ENCODE measurements around the gene GNAQ. TPM values are rescaled to one million over a fixed set of nuclear protein-coding genes. Genes with fewer than 3 reads are reported as not detected.

Gene GNAQ
- total and polyA plus RNA-seq, 4 donors = 6.8 to 19.6 (median 12.6) TPM

DNA sequence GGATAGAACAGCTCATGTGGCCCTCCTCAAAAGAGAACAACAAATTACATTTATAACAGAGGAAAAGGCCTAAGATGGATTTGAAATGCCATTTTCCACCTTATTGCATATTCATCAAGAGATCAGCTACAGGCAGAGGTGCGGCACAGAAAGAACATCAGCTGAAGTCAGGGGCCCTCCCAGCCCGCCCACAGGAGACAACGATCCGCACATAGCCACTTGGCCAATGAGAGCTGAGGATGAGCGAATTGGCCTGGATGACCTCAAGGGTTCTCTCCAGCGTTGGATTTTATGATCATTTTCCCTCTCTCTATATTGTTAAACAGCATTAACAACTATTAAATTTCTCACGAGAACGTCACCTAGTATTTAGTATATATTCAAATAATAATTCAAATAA is 97.6 kb downstream of the GNAQ start:
- no peaks in the 10 kb centered on the region for H3K27me3 ChIP-seq (ENCODE audit: control insufficient read depth in 4 of 4, insufficient read depth in 4 of 4, low read length in 3 of 4)
- 96% methylated on average over 8 of the region's 8 CpGs for WGBS
- H3K9ac ChIP-seq (ENCODE audit: low read depth in 1 of 2, low read length in 2 of 2) = no peak overlapping the region
- H3K9me3 ChIP-seq (ENCODE audit: control insufficient read depth in 4 of 4, low read length in 3 of 4) = no peaks in the 10 kb centered on the region
- no peaks in the 10 kb centered on the region for H3K36me3 ChIP-seq (ENCODE audit: control insufficient read depth in 4 of 4, insufficient read depth in 3 of 4, low read depth in 1 of 4, low read length in 3 of 4)
- no peak overlapping the region for H3K4me3 ChIP-seq (ENCODE audit: low read depth in 1 of 3, low read length in 3 of 3)
- TF ChIP-seq ZBTB33 (IDR thresholded peaks at IDR 0.05) = no peak
- DNase-seq (ENCODE audit: low spot score) = no peak
- H3K27ac ChIP-seq (ENCODE audit: low read depth in 1 of 2, low read length in 2 of 2) = no peak overlapping the region
- H3K4me1 ChIP-seq (ENCODE audit: control insufficient read depth in 4 of 4, insufficient read depth in 4 of 4, low read length in 3 of 4) = peaks cover 0 to 4% (median 0%) of the 10 kb centered on the region in 4 donors

DNA sequence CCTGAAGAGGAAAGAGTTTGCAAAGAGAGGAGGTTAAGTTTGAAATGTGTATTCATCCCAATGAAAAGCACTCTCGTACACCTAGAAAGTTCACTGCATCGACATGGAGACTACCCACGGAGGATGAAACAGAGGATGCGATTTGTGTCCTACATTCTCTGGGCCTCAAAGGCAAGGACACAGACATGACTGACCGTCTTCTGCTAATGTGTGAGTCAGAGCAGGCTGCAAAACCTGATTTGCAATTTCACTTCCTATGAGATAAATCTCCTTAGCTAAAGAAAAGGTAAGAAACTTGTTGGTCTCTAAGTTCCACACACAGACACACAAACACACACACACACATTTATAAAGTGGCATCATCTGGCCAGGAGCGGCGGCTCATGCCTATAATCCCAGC is 98.6 kb downstream of the GNAQ start:
- no peaks in the 10 kb centered on the region for H3K9me3 ChIP-seq (ENCODE audit: control insufficient read depth in 4 of 4, low read length in 3 of 4)
- H3K27ac ChIP-seq (ENCODE audit: low read depth in 1 of 2, low read length in 2 of 2) = no peak overlapping the region
- WGBS = 93% methylated on average over 7 of the region's 7 CpGs
- no peak overlapping the region for H3K9ac ChIP-seq (ENCODE audit: low read depth in 1 of 2, low read length in 2 of 2)
- no peak for DNase-seq (ENCODE audit: low spot score)
- TF ChIP-seq YY1 (IDR thresholded peaks at IDR 0.05) (no peak), JUND (IDR thresholded peaks at IDR 0.05) (no peak), SP1 (IDR thresholded peaks at IDR 0.05) (no peak), HNF4A (conservative IDR thresholded peaks at IDR 0.05) (no peak), FOXA1 (IDR thresholded peaks at IDR 0.05) (no peak), NR2F2 (IDR thresholded peaks at IDR 0.05) (no peak), RXRA (IDR thresholded peaks at IDR 0.05) (no peak), FOXA2 (IDR thresholded peaks at IDR 0.05) (no peak), TAF1 (conservative IDR thresholded peaks at IDR 0.05) (no peak), RAD21 (IDR thresholded peaks at IDR 0.05) (no peak)
- TF ChIP-seq, protein P1, sequence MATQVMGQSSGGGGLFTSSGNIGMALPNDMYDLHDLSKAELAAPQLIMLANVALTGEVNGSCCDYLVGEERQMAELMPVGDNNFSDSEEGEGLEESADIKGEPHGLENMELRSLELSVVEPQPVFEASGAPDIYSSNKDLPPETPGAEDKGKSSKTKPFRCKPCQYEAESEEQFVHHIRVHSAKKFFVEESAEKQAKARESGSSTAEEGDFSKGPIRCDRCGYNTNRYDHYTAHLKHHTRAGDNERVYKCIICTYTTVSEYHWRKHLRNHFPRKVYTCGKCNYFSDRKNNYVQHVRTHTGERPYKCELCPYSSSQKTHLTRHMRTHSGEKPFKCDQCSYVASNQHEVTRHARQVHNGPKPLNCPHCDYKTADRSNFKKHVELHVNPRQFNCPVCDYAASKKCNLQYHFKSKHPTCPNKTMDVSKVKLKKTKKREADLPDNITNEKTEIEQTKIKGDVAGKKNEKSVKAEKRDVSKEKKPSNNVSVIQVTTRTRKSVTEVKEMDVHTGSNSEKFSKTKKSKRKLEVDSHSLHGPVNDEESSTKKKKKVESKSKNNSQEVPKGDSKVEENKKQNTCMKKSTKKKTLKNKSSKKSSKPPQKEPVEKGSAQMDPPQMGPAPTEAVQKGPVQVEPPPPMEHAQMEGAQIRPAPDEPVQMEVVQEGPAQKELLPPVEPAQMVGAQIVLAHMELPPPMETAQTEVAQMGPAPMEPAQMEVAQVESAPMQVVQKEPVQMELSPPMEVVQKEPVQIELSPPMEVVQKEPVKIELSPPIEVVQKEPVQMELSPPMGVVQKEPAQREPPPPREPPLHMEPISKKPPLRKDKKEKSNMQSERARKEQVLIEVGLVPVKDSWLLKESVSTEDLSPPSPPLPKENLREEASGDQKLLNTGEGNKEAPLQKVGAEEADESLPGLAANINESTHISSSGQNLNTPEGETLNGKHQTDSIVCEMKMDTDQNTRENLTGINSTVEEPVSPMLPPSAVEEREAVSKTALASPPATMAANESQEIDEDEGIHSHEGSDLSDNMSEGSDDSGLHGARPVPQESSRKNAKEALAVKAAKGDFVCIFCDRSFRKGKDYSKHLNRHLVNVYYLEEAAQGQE (IDR thresholded peaks at IDR 0.05) = no peak
- TF ChIP-seq, protein P2, sequence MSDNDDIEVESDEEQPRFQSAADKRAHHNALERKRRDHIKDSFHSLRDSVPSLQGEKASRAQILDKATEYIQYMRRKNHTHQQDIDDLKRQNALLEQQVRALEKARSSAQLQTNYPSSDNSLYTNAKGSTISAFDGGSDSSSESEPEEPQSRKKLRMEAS (IDR thresholded peaks at IDR 0.05) = no peak
- TF ChIP-seq, protein P3, sequence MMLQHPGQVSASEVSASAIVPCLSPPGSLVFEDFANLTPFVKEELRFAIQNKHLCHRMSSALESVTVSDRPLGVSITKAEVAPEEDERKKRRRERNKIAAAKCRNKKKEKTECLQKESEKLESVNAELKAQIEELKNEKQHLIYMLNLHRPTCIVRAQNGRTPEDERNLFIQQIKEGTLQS (IDR thresholded peaks at IDR 0.05) = no peak
- no peaks in the 10 kb centered on the region for H3K27me3 ChIP-seq (ENCODE audit: control insufficient read depth in 4 of 4, insufficient read depth in 4 of 4, low read length in 3 of 4)
- no peak overlapping the region for H3K4me3 ChIP-seq (ENCODE audit: low read depth in 1 of 3, low read length in 3 of 3)
- peaks cover 0 to 4% (median 0%) of the 10 kb centered on the region in 4 donors for H3K4me1 ChIP-seq (ENCODE audit: control insufficient read depth in 4 of 4, insufficient read depth in 4 of 4, low read length in 3 of 4)
- peaks cover 0 to 2% (median 0%) of the 10 kb centered on the region in 4 donors for H3K36me3 ChIP-seq (ENCODE audit: control insufficient read depth in 4 of 4, insufficient read depth in 3 of 4, low read depth in 1 of 4, low read length in 3 of 4)

DNA sequence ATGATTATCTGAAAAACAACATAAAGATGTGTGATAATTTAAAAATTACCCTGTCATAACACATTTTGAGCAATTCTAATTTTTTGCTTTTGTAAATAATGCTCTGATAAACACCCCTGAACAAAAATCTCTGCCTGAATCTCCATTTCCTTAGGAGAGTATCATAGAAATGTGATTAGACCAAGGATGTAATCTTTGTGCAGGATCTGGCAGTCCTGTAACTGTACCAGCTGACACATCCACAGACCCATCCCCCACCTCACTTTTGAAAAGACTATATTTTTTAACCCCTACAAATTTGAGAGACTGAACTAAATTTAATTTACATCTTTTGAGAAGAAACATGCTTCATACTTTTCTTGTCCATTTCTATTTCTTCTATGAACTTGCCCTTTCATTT is 101.7 kb downstream of the GNAQ start:
- peaks cover 0 to 6% (median 0%) of the 10 kb centered on the region in 4 donors for H3K4me1 ChIP-seq (ENCODE audit: control insufficient read depth in 4 of 4, insufficient read depth in 4 of 4, low read length in 3 of 4)
- H3K27ac ChIP-seq (ENCODE audit: low read depth in 1 of 2, low read length in 2 of 2) = no peak overlapping the region
- no peaks in the 10 kb centered on the region for H3K9me3 ChIP-seq (ENCODE audit: control insufficient read depth in 4 of 4, low read length in 3 of 4)
- no peak for DNase-seq (ENCODE audit: low spot score)
- no peak overlapping the region for H3K4me3 ChIP-seq (ENCODE audit: low read depth in 1 of 3, low read length in 3 of 3)
- no peak overlapping the region for H3K9ac ChIP-seq (ENCODE audit: low read depth in 1 of 2, low read length in 2 of 2)
- no peaks in the 10 kb centered on the region for H3K27me3 ChIP-seq (ENCODE audit: control insufficient read depth in 4 of 4, insufficient read depth in 4 of 4, low read length in 3 of 4)
- TF ChIP-seq NR2F2 (IDR thresholded peaks at IDR 0.05) (no peak), RAD21 (IDR thresholded peaks at IDR 0.05) (no peak), HNF4A (conservative IDR thresholded peaks at IDR 0.05) (no peak)
- TF ChIP-seq, protein P2 (IDR thresholded peaks at IDR 0.05) = no peak
- TF ChIP-seq, protein P3 (IDR thresholded peaks at IDR 0.05) = no peak
- H3K36me3 ChIP-seq (ENCODE audit: control insufficient read depth in 4 of 4, insufficient read depth in 3 of 4, low read depth in 1 of 4, low read length in 3 of 4) = peaks cover 0 to 2% (median 0%) of the 10 kb centered on the region in 4 donors
